ENCODE data around the gene PITPNM3. TPM values are rescaled to one million over a fixed set of nuclear protein-coding genes. Genes with fewer than 3 reads are reported as not detected.
"Not testable (repeated sequence)": the region's sequence is repeated elsewhere in the genome, so short reads cannot be mapped to it uniquely, and the experiment has no call there.

Gene PITPNM3
- total RNA-seq, 4 donors from 2014 or later, result 0.13 to 0.87 (median 0.41) TPM

- in situ Hi-C loops (cut with MboI; ENCODE audit: low sequenced_read_pairs in 4 of 4) (no loop called here), intact Hi-C loops (cut with DNase I; ENCODE audit: low total_unique reads) (no loop called here)
Measured at GRCh38 chr17:6483507-6483906, 72.8 kb downstream of the PITPNM3 start.

GRCh38 chr17:6482796-6483195 is 73.6 kb downstream of the PITPNM3 start:
- intact Hi-C loops (cut with DNase I; ENCODE audit: low total_unique reads); ATAC-seq; in situ Hi-C loops (cut with MboI; ENCODE audit: low sequenced_read_pairs in 4 of 4); H3K27ac ChIP-seq; H3K4me3 ChIP-seq; H3K9me3 ChIP-seq; DNase-seq; H3K36me3 ChIP-seq; H3K27me3 ChIP-seq; H3K4me1 ChIP-seq: not testable (repeated sequence)

More at GRCh38 chr17:6483507-6483906, 72.8 kb downstream of the PITPNM3 start:
- Histone ChIP-seq H3K27me3 (peaks cover 0 to 2% (median 0%) of the 10 kb centered on the region in 3 donors), H3K9me3 (no peaks in the 10 kb centered on the region), H3K27ac (no peak overlapping the region), H3K4me3 (no peak overlapping the region), H3K4me1 (no peaks in the 10 kb centered on the region), H3K36me3 (no peaks in the 10 kb centered on the region)
- no peak for ATAC-seq
- DNase-seq, result no peak
- no peak for TF ChIP-seq POLR2A (IDR thresholded peaks at IDR 0.05)
- TF ChIP-seq CTCF (IDR thresholded peaks at IDR 0.05 in 4 of 5, conservative IDR thresholded peaks at IDR 0.05 in 1 of 5), result no peak

- ATAC-seq, result no peak
- no peak for DNase-seq
- Histone ChIP-seq H3K4me1 (no peaks in the 10 kb centered on the region), H3K4me3 (no peak overlapping the region), H3K9me3 (no peaks in the 10 kb centered on the region), H3K36me3 (no peaks in the 10 kb centered on the region), H3K27me3 (no peaks in the 10 kb centered on the region), H3K27ac (no peak overlapping the region)
- TF ChIP-seq POLR2A (IDR thresholded peaks at IDR 0.05) (no peak), CTCF (IDR thresholded peaks at IDR 0.05 in 4 of 5, conservative IDR thresholded peaks at IDR 0.05 in 1 of 5) (no peak)
- in situ Hi-C loops (cut with MboI; ENCODE audit: low sequenced_read_pairs in 4 of 4) (no loop called here), intact Hi-C loops (cut with DNase I; ENCODE audit: low total_unique reads) (no loop called here)
Measured at GRCh38 chr17:6482105-6482455, 74.3 kb downstream of the PITPNM3 start.

GRCh38 chr17:6480303-6480675 is 76.1 kb downstream of the PITPNM3 start:
- Histone ChIP-seq H3K36me3 (no peaks in the 10 kb centered on the region), H3K9me3 (no peaks in the 10 kb centered on the region), H3K27ac (no peak overlapping the region), H3K4me3 (no peak overlapping the region), H3K27me3 (no peaks in the 10 kb centered on the region), H3K4me1 (no peaks in the 10 kb centered on the region)
- ATAC-seq (no peak), DNase-seq (no peak)
- no peak for TF ChIP-seq CTCF (IDR thresholded peaks at IDR 0.05 in 4 of 5, conservative IDR thresholded peaks at IDR 0.05 in 1 of 5)
- no peak for TF ChIP-seq POLR2A (IDR thresholded peaks at IDR 0.05)
- intact Hi-C loops (cut with DNase I; ENCODE audit: low total_unique reads) (no loop called here), in situ Hi-C loops (cut with MboI; ENCODE audit: low sequenced_read_pairs in 4 of 4) (no loop called here)

GRCh38 chr17:6479622-6480302 is 76.6 kb downstream of the PITPNM3 start:
- TF ChIP-seq POLR2A (IDR thresholded peaks at IDR 0.05) (no peak), CTCF (IDR thresholded peaks at IDR 0.05 in 4 of 5, conservative IDR thresholded peaks at IDR 0.05 in 1 of 5) (no peak)
- Histone ChIP-seq H3K4me3 (no peak overlapping the region), H3K36me3 (no peaks in the 10 kb centered on the region), H3K27me3 (no peaks in the 10 kb centered on the region), H3K9me3 (no peaks in the 10 kb centered on the region), H3K27ac (no peak overlapping the region), H3K4me1 (no peaks in the 10 kb centered on the region)
- DNase-seq, result no peak
- in situ Hi-C loops (cut with MboI; ENCODE audit: low sequenced_read_pairs in 4 of 4), result no loop called here
- ATAC-seq, result no peak
- intact Hi-C loops (cut with DNase I; ENCODE audit: low total_unique reads), result loop anchor here (10.0 kb wide), 1 partner anchor 75 kb away; the partner anchor contains the start of gene PITPNM3
